WTC11 (cell line): ENCODE measurements around the gene OS9. TPM values are rescaled to one million over a fixed set of nuclear protein-coding genes. Genes with fewer than 3 reads are reported as not detected.

Experiments
- CREB1 ChIP-seq: sonication (generic); formaldehyde crosslinking; IDR thresholded peaks from 2 replicates; pipeline ENCODE4 v1.8.0; 2023; ENCODE audit warnings: mild to moderate bottlenecking, missing genetic modification reagents
- ELF4 ChIP-seq: sonication (generic); formaldehyde crosslinking; IDR thresholded peaks from 2 replicates; pipeline ENCODE4 v1.8.1; 2022; ENCODE audit warnings: low read depth, mild to moderate bottlenecking, moderate library complexity, missing genetic modification reagents
- EMX1 ChIP-seq: fragments of 250-450 bp; sonication (Bioruptor Pico); IDR thresholded peaks from 2 replicates; pipeline ENCODE4 v1.8.0; 2021; ENCODE audit warnings: mild to moderate bottlenecking
- ETV6 ChIP-seq: sonication (generic); formaldehyde crosslinking; IDR thresholded peaks from 2 replicates; pipeline ENCODE4 v1.8.1; 2022; ENCODE audit warnings: mild to moderate bottlenecking, missing genetic modification reagents
- GABPB1 ChIP-seq: sonication (generic); formaldehyde crosslinking; IDR thresholded peaks from 2 replicates; pipeline ENCODE4 v1.8.1; 2023; ENCODE audit warnings: mild to moderate bottlenecking, missing genetic modification reagents
- GRHL2 ChIP-seq: fragments of 250-450 bp; sonication (Bioruptor Pico); IDR thresholded peaks from 2 replicates; pipeline ENCODE4 v1.8.0; 2022; ENCODE audit warnings: mild to moderate bottlenecking, moderate library complexity; ENCODE audit not compliant: insufficient replicate concordance, severe bottlenecking
- MXD4 ChIP-seq: fragments of 250-450 bp; sonication (Bioruptor Pico); IDR thresholded peaks from 2 replicates; pipeline ENCODE4 v1.8.0; 2021; ENCODE audit warnings: mild to moderate bottlenecking, moderate library complexity, borderline replicate concordance
- NFE2L1 ChIP-seq: sonication (generic); formaldehyde crosslinking; IDR thresholded peaks from 2 replicates; pipeline ENCODE4 v1.8.1; 2023; ENCODE audit warnings: missing genetic modification reagents
- SMAD4 ChIP-seq: sonication (generic); formaldehyde crosslinking; IDR thresholded peaks from 2 replicates; pipeline ENCODE4 v1.8.0; 2022; ENCODE audit warnings: mild to moderate bottlenecking, missing genetic modification reagents
- ZNF396 ChIP-seq: fragments of 250-450 bp; sonication (Bioruptor Pico); IDR thresholded peaks from 2 replicates; pipeline ENCODE4 v1.8.0; 2021; ENCODE audit warnings: mild to moderate bottlenecking, moderate library complexity, borderline replicate concordance
- ZNF423 ChIP-seq: fragments of 250-450 bp; sonication (Bioruptor Pico); IDR thresholded peaks from 2 replicates; pipeline ENCODE4 v2.1.2; 2022; ENCODE audit warnings: mild to moderate bottlenecking, moderate library complexity
- total RNA-seq: library from RNA; stranded (reverse); gene quantifications from 3 replicates; pipeline ENCODE4 v1.2.3, GENCODE V29; 2021
- TF ChIP-seq, protein P1 (sequence below): sonication (generic); formaldehyde crosslinking; IDR thresholded peaks from 2 replicates; pipeline ENCODE4 v1.8.0; 2023; ENCODE audit warnings: missing genetic modification reagents, mild to moderate bottlenecking, borderline replicate concordance
- TF ChIP-seq, protein P2 (sequence below): sonication (generic); formaldehyde crosslinking; IDR thresholded peaks from 2 replicates; pipeline ENCODE4 v1.8.1; 2023; ENCODE audit warnings: mild to moderate bottlenecking, missing genetic modification reagents, moderate library complexity
- TF ChIP-seq, protein P3 (sequence below): fragments of 250-450 bp; sonication (Bioruptor Pico); IDR thresholded peaks from 2 replicates; pipeline ENCODE4 v1.9.0; 2021; ENCODE audit warnings: moderate library complexity, mild to moderate bottlenecking, inconsistent platforms, borderline replicate concordance
- TF ChIP-seq, protein P4 (sequence below): fragments of 250-450 bp; sonication (Bioruptor Pico); conservative IDR thresholded peaks from 2 replicates; pipeline ENCODE4 v1.9.0; 2021; ENCODE audit warnings: mild to moderate bottlenecking
- TF ChIP-seq, protein P5 (sequence below): fragments of 250-450 bp; sonication (Bioruptor Pico); IDR thresholded peaks from 2 replicates; pipeline ENCODE4 v2.1.2; 2022; ENCODE audit warnings: mild to moderate bottlenecking, moderate library complexity
- TF ChIP-seq, protein P6 (sequence below): sonication (generic); formaldehyde crosslinking; IDR thresholded peaks from 2 replicates; pipeline ENCODE4 v1.8.1; 2022; ENCODE audit warnings: mild to moderate bottlenecking, missing genetic modification reagents, moderate library complexity, borderline replicate concordance
- TF ChIP-seq, protein P7 (sequence below): sonication (generic); formaldehyde crosslinking; IDR thresholded peaks from 2 replicates; pipeline ENCODE4 v1.8.0; 2023; ENCODE audit warnings: mild to moderate bottlenecking, missing genetic modification reagents
- TF ChIP-seq, protein P8 (sequence below): sonication (generic); formaldehyde crosslinking; IDR thresholded peaks from 2 replicates; pipeline ENCODE4 v1.8.1; 2022; ENCODE audit warnings: mild to moderate bottlenecking, moderate library complexity, missing genetic modification reagents
- TF ChIP-seq, protein P9 (sequence below): sonication (generic); formaldehyde crosslinking; IDR thresholded peaks from 2 replicates; pipeline ENCODE4 v1.8.1; 2022; ENCODE audit warnings: missing genetic modification reagents, borderline replicate concordance
- TF ChIP-seq, protein P10 (sequence below): sonication (generic); formaldehyde crosslinking; conservative IDR thresholded peaks from 2 replicates; pipeline ENCODE4 v1.8.1; 2022; ENCODE audit warnings: mild to moderate bottlenecking, missing genetic modification reagents

The OS9 gene
- total RNA-seq, 1 experiment from 2014 or later = 77.5 TPM

DNA sequence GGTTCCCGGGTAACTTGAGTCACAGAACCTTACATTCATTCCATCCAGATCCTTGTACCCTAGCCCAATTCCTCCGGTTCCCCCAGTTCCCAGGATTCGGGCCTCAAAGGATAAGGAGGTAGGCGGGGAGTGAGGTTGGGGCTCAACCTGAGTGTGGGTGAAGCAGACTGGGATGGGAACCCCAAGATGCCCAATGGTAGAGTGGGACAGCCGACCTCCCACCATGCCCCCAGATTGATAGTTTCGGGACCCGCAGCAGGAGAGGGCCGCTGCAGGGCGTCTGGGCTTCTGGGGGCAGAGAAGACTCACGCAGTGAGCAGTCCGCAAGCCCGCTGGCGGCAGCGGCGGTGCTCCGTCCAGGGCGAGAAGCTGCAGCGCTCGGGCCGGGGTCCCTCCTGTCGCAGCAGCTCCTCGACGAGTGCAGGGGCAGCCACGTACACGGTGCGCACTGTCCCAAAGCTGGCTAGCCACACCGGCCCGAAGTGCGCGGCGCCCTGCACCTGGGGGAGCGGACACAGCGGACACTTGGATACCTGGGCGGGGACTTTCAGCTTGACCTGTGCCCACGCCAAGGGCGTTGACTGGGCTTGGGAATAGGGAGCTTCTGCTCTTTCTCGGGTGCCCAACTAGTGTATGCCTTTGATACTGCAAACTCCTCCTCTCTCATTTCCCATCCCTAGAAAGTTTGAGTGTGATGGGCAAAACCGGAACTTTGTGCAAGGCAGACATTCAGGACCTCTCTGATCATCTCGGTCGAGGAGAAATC, 71.9 kb downstream of the OS9 start (continued):
- TF ChIP-seq, protein P1, sequence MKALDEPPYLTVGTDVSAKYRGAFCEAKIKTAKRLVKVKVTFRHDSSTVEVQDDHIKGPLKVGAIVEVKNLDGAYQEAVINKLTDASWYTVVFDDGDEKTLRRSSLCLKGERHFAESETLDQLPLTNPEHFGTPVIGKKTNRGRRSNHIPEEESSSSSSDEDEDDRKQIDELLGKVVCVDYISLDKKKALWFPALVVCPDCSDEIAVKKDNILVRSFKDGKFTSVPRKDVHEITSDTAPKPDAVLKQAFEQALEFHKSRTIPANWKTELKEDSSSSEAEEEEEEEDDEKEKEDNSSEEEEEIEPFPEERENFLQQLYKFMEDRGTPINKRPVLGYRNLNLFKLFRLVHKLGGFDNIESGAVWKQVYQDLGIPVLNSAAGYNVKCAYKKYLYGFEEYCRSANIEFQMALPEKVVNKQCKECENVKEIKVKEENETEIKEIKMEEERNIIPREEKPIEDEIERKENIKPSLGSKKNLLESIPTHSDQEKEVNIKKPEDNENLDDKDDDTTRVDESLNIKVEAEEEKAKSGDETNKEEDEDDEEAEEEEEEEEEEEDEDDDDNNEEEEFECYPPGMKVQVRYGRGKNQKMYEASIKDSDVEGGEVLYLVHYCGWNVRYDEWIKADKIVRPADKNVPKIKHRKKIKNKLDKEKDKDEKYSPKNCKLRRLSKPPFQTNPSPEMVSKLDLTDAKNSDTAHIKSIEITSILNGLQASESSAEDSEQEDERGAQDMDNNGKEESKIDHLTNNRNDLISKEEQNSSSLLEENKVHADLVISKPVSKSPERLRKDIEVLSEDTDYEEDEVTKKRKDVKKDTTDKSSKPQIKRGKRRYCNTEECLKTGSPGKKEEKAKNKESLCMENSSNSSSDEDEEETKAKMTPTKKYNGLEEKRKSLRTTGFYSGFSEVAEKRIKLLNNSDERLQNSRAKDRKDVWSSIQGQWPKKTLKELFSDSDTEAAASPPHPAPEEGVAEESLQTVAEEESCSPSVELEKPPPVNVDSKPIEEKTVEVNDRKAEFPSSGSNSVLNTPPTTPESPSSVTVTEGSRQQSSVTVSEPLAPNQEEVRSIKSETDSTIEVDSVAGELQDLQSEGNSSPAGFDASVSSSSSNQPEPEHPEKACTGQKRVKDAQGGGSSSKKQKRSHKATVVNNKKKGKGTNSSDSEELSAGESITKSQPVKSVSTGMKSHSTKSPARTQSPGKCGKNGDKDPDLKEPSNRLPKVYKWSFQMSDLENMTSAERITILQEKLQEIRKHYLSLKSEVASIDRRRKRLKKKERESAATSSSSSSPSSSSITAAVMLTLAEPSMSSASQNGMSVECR = no peak
- TF ChIP-seq EMX1 (CRISPR knock-in tag) (peak; percentile 61; the same call in 1 of the 2 replicates), ZNF423 (no peak), GRHL2 (CRISPR knock-in tag) (no peak), NFE2L1 (CRISPR knock-in tag) (no peak), GABPB1 (CRISPR knock-in tag) (no peak), ZNF396 (CRISPR knock-in tag) (no peak), SMAD4 (CRISPR knock-in tag) (no peak), MXD4 (CRISPR knock-in tag) (no peak), ELF4 (CRISPR knock-in tag) (no peak), CREB1 (no peak), ETV6 (CRISPR knock-in tag) (no peak)
- TF ChIP-seq, protein P2, sequence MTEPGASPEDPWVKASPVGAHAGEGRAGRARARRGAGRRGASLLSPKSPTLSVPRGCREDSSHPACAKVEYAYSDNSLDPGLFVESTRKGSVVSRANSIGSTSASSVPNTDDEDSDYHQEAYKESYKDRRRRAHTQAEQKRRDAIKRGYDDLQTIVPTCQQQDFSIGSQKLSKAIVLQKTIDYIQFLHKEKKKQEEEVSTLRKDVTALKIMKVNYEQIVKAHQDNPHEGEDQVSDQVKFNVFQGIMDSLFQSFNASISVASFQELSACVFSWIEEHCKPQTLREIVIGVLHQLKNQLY (CRISPR knock-in tag) = no peak
- TF ChIP-seq, protein P3, sequence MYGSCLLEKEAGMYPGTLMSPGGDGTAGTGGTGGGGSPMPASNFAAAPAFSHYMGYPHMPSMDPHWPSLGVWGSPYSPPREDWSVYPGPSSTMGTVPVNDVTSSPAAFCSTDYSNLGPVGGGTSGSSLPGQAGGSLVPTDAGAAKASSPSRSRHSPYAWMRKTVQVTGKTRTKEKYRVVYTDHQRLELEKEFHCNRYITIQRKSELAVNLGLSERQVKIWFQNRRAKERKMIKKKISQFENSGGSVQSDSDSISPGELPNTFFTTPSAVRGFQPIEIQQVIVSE (CRISPR knock-in tag) = no peak
- TF ChIP-seq, protein P4, sequence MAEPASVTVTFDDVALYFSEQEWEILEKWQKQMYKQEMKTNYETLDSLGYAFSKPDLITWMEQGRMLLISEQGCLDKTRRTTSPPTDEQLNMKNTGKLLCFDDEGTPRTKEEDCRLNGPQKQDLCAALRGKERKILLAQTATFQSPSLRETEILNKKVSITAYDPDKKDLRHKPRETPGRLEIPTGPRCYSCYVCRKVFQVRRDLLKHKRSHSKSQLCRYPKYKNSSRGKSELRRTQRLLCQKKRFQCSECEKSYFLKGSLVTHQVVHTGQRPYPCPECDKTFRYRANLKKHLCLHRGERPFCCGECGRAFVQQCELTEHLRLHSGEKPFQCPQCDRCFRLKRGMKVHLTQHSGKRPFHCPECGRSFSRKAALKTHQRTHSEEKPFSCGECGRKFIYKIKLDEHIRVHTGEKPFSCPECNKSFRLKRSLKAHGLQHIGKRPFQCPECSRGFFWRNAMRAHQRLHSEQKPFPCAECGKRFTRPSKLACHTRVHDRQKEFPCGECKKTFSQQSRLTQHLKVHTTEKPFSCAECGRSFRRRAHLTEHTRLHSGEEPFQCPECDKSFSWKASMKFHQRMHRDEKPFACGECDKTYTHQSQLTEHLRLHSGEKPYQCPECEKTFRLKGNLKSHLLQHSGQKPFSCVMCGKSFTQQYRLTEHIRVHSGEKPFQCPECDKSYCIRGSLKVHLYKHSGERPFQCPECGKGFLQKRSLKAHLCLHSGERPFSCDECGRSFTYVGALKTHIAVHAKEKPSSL (CRISPR knock-in tag) = no peak
- TF ChIP-seq, protein P5, sequence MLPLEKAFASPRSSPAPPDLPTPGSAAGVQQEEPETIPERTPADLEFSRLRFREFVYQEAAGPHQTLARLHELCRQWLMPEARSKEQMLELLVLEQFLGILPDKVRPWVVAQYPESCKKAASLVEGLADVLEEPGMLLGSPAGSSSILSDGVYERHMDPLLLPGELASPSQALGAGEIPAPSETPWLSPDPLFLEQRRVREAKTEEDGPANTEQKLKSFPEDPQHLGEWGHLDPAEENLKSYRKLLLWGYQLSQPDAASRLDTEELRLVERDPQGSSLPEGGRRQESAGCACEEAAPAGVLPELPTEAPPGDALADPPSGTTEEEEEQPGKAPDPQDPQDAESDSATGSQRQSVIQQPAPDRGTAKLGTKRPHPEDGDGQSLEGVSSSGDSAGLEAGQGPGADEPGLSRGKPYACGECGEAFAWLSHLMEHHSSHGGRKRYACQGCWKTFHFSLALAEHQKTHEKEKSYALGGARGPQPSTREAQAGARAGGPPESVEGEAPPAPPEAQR = no peak
- TF ChIP-seq, protein P6, sequence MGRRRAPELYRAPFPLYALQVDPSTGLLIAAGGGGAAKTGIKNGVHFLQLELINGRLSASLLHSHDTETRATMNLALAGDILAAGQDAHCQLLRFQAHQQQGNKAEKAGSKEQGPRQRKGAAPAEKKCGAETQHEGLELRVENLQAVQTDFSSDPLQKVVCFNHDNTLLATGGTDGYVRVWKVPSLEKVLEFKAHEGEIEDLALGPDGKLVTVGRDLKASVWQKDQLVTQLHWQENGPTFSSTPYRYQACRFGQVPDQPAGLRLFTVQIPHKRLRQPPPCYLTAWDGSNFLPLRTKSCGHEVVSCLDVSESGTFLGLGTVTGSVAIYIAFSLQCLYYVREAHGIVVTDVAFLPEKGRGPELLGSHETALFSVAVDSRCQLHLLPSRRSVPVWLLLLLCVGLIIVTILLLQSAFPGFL (CRISPR knock-in tag) = no peak
- TF ChIP-seq, protein P7, sequence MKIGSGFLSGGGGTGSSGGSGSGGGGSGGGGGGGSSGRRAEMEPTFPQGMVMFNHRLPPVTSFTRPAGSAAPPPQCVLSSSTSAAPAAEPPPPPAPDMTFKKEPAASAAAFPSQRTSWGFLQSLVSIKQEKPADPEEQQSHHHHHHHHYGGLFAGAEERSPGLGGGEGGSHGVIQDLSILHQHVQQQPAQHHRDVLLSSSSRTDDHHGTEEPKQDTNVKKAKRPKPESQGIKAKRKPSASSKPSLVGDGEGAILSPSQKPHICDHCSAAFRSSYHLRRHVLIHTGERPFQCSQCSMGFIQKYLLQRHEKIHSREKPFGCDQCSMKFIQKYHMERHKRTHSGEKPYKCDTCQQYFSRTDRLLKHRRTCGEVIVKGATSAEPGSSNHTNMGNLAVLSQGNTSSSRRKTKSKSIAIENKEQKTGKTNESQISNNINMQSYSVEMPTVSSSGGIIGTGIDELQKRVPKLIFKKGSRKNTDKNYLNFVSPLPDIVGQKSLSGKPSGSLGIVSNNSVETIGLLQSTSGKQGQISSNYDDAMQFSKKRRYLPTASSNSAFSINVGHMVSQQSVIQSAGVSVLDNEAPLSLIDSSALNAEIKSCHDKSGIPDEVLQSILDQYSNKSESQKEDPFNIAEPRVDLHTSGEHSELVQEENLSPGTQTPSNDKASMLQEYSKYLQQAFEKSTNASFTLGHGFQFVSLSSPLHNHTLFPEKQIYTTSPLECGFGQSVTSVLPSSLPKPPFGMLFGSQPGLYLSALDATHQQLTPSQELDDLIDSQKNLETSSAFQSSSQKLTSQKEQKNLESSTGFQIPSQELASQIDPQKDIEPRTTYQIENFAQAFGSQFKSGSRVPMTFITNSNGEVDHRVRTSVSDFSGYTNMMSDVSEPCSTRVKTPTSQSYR (CRISPR knock-in tag) = no peak
- TF ChIP-seq, protein P8, sequence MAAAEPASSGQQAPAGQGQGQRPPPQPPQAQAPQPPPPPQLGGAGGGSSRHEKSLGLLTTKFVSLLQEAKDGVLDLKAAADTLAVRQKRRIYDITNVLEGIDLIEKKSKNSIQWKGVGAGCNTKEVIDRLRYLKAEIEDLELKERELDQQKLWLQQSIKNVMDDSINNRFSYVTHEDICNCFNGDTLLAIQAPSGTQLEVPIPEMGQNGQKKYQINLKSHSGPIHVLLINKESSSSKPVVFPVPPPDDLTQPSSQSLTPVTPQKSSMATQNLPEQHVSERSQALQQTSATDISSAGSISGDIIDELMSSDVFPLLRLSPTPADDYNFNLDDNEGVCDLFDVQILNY (CRISPR knock-in tag) = no peak
- TF ChIP-seq, protein P9, sequence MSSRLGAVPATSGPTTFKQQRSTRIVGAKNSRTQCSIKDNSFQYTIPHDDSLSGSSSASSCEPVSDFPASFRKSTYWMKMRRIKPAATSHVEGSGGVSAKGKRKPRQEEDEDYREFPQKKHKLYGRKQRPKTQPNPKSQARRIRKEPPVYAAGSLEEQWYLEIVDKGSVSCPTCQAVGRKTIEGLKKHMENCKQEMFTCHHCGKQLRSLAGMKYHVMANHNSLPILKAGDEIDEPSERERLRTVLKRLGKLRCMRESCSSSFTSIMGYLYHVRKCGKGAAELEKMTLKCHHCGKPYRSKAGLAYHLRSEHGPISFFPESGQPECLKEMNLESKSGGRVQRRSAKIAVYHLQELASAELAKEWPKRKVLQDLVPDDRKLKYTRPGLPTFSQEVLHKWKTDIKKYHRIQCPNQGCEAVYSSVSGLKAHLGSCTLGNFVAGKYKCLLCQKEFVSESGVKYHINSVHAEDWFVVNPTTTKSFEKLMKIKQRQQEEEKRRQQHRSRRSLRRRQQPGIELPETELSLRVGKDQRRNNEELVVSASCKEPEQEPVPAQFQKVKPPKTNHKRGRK (CRISPR knock-in tag) = no peak
- TF ChIP-seq, protein P10, sequence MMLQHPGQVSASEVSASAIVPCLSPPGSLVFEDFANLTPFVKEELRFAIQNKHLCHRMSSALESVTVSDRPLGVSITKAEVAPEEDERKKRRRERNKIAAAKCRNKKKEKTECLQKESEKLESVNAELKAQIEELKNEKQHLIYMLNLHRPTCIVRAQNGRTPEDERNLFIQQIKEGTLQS = no peak
